HG03025 (cell line): Measurements from ENCODE around the gene HGFAC.

ENCODE experiments used
- ATAC-seq: cut with Tn5 transposase; IDR thresholded peaks from one replicate; pipeline ENCODE4 v1.9.1; 2021; ENCODE audit warnings: mild to moderate bottlenecking, moderate library complexity; ENCODE audit not compliant: unreplicated experiment, low FRiP score

The HGFAC gene

DNA sequence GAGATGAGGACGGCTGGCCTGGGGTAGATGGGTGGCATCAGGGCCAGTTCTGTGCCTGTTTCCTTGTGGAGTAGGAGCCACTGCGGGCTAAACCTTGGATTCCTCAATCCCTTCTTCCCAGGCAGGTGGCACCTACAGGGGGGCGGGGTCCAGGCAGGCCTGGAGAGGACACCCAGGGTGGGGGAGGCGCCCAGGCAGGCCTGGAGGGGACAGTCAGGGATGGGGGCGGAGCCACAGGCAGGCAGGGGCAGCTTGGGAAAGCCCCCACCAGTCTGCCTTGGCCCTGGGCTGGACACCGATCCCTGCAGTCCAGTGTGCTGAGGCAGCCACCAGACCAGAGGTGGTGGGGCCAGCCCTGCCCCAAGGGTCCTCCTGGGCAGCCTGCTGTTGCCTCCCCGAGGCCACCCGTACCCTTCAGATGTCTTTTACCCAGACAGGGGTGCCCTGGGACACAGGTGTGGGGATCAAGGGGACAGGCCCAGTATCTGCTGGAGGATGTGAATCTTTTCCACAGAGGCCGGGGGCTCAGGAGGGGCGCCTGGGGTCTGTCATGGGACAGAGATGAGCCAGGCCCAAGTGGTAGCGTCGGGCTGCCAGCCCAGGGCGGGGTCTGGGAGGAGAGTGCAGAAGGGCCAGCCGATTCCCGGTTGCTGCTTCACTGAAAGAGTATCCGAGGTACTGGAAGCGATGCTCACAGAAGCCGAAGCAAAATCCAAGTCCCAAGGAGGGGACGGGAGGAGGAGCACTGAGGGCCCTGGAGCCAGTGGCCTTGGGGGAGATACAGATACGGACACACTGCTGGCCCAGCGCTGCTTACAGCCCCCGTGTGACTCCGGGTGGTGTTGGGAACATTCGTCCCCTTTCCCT is 56.0 kb downstream of the HGFAC start:
- ATAC-seq: no peak

DNA sequence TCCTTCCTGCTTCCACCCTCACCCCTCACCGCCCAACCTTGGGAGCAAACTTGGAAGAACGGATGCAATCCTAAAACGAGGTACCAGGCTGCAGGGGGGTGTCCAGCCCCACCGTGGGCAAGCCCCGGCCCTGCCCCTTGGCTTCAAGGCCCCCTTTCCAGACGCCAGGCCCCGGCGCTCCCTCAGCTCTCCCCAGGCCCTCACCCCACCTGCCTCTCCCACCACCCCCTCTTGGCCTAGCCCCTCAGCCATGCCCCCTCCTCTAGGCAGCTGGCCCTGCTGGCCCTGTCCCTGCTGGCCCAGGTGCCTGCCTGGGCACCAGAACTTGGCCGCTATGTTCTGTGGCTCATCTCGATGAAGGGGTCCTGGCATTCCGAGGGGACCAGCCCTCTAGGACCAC is 56.6 kb downstream of the HGFAC start:
- ATAC-seq: no peak
